Panc1 (cell line): ENCODE measurements around the gene ADAMTS9. TPM values are rescaled to one million over a fixed set of nuclear protein-coding genes. Genes with fewer than 3 reads are reported as not detected.

ENCODE experiments used
- ATAC-seq: fragments of 200-7000 bp; cut with Tn5 transposase; 2 replicates; pipeline ENCODE4 v1.9.1; 2020; ENCODE audit warnings: mild to moderate bottlenecking, moderate library complexity
- BruUV-seq: library from RNA; stranded (reverse); fragments of 400-500 nt; replicated peaks from 2 replicates; lab custom pipeline; 2021; lab: Mats Ljungman, UMichigan
- CTCF ChIA-PET: fragments of 300-600 bp; sonication (Branson Sonifier 250); formaldehyde crosslinking; loops from one replicate; lab custom pipeline; 2022; ENCODE audit warnings: antibody characterized with exemption; lab: Charles Lee
- POLR2A ChIA-PET: fragments of 300-600 bp; sonication (Branson Sonifier 250); formaldehyde crosslinking; loops from one replicate; lab custom pipeline; 2022; ENCODE audit warnings: antibody characterized with exemption; lab: Charles Lee
- DNase-seq: peaks from one replicate; pipeline ENCODE4 v3.0.0-alpha.2; 2010; ENCODE audit warnings: low read depth, low spot score
- H3K27ac ChIP-seq: 2 replicates; pipeline ENCODE4 v1.5.1; 2011; ENCODE audit warnings: mild to moderate bottlenecking, low read length, inconsistent platforms
- H3K27me3 ChIP-seq: fragments of 200-500 bp; sonication (Bioruptor generic); 2 replicates; pipeline ENCODE4 v1.6.0; 2014; ENCODE audit warnings: low read length, inconsistent platforms; ENCODE audit not compliant: control insufficient read depth, insufficient read depth
- H3K36me3 ChIP-seq: fragments of 200-500 bp; sonication (Bioruptor generic); 2 replicates; pipeline ENCODE4 v1.5.1; 2014; ENCODE audit warnings: inconsistent platforms, mild to moderate bottlenecking, low read length, moderate library complexity; ENCODE audit not compliant: control insufficient read depth, insufficient read depth
- H3K4me1 ChIP-seq: 2 replicates; pipeline ENCODE4 v1.5.1; 2011; ENCODE audit warnings: inconsistent platforms, mild to moderate bottlenecking, low read length, moderate library complexity; ENCODE audit not compliant: control insufficient read depth, insufficient read depth
- H3K4me3 ChIP-seq, 2 experiments: 2 replicates each; pipeline ENCODE4 v1.5.1; 2011 to 2012; ENCODE audit warnings: low read depth in 2 of 2, low read length in 2 of 2, mild to moderate bottlenecking in 2 of 2, inconsistent platforms in 1 of 2, moderate library complexity in 1 of 2
- H3K9me3 ChIP-seq: fragments of 200-500 bp; sonication (Bioruptor generic); 2 replicates; pipeline ENCODE4 v1.5.1; 2014; ENCODE audit warnings: low read depth, mild to moderate bottlenecking, inconsistent platforms, low read length, moderate library complexity; ENCODE audit not compliant: control insufficient read depth, insufficient read depth
- CTCF ChIP-seq: fragments of 450-650 bp; IDR thresholded peaks from 2 replicates; pipeline ENCODE4 v1.5.1; 2017; ENCODE audit warnings: mild to moderate bottlenecking
- POLR2AphosphoS5 ChIP-seq: IDR thresholded peaks from 2 replicates; pipeline ENCODE4 v1.6.1; 2012; ENCODE audit warnings: mild to moderate bottlenecking, low read depth, low read length, moderate library complexity
- REST ChIP-seq, 2 experiments: IDR thresholded peaks; 2 replicates each; pipeline ENCODE4 v1.6.1; 2011 to 2012; ENCODE audit warnings: low read depth in 2 of 2, control low read depth in 1 of 2, low read length in 1 of 2, mild to moderate bottlenecking in 1 of 2, moderate library complexity in 1 of 2; ENCODE audit not compliant: insufficient read depth in 1 of 2
- SIN3A ChIP-seq: IDR thresholded peaks from 2 replicates; pipeline ENCODE4 v1.6.1; 2012; ENCODE audit warnings: low read depth, mild to moderate bottlenecking, low read length, moderate library complexity, borderline replicate concordance; ENCODE audit not compliant: insufficient read depth
- TCF7L2 ChIP-seq: IDR thresholded peaks from 2 replicates; pipeline ENCODE4 v1.6.1; 2011; ENCODE audit warnings: mild to moderate bottlenecking, low read depth, low read length, inconsistent platforms
- in situ Hi-C: cut with HindIII; loops from 2 replicates; pipeline ENCODE4 v1.10.0; 2016; ENCODE audit warnings: low sequenced_read_pairs, low pct_unique_long_range_greater_than_20kb
- intact Hi-C: fragments of 100-400 bp; cut with micrococcal nuclease; formaldehyde crosslinking; loops from one replicate; pipeline ENCODE4 v1.10.0; 2022; ENCODE audit not compliant: unreplicated experiment
- total RNA-seq: library from RNA; stranded (reverse); gene quantifications from one replicate; pipeline ENCODE4 v1.2.1, GENCODE V29; 2021; ENCODE audit not compliant: unreplicated experiment

The ADAMTS9 gene
- total RNA-seq, 1 experiment from 2014 or later: 0.05 TPM

GRCh38 chr3:64667138-64667537 lies 20.7 kb downstream of the ADAMTS9 start:
- Histone ChIP-seq H3K27me3 (no peaks in the 10 kb centered on the region), H3K9me3 (no peaks in the 10 kb centered on the region), H3K27ac (no peak overlapping the region), H3K36me3 (no peaks in the 10 kb centered on the region), H3K4me3 (no peak overlapping the region), H3K4me1 (no peaks in the 10 kb centered on the region)
- ATAC-seq: no peak
- intact Hi-C loops: no loop called here
- in situ Hi-C loops: no loop called here
- POLR2A ChIA-PET: no interaction called here
- BruUV-seq: no TSS peak
- no peak for DNase-seq
- CTCF ChIA-PET: no interaction called here
- TF ChIP-seq CTCF (no peak), REST (IDR thresholded peaks at IDR 0.05; ENCODE audit: insufficient read depth in 1 of 2, low read depth in 2 of 2, low read length in 1 of 2) (no peak), TCF7L2 (no peak), SIN3A (no peak), POLR2AphosphoS5 (no peak)

- ChIA-PET POLR2A (no interaction called here), CTCF (no interaction called here)
- no peaks in the 10 kb centered on the region for H3K36me3 ChIP-seq
- no peak for TF ChIP-seq TCF7L2
- no peak for TF ChIP-seq POLR2AphosphoS5
- no peak for TF ChIP-seq REST (IDR thresholded peaks at IDR 0.05; ENCODE audit: insufficient read depth in 1 of 2, low read depth in 2 of 2, low read length in 1 of 2)
- no peak for TF ChIP-seq SIN3A
- TF ChIP-seq CTCF: no peak
- intact Hi-C loops (no loop called here), in situ Hi-C loops (no loop called here)
- no peaks in the 10 kb centered on the region for H3K9me3 ChIP-seq
- no peaks in the 10 kb centered on the region for H3K4me1 ChIP-seq
- ATAC-seq: no peak
- no peak for DNase-seq
- H3K4me3 ChIP-seq: no peak overlapping the region
- H3K27me3 ChIP-seq: no peaks in the 10 kb centered on the region
- no TSS peak for BruUV-seq
- no peak overlapping the region for H3K27ac ChIP-seq
Measured at GRCh38 chr3:64666171-64666588, 21.6 kb downstream of the ADAMTS9 start.
